ENCODE results near the gene SEMA4D.

The SEMA4D gene

GRCh38 chr9:89431930-89432725 lies 65.8 kb downstream of the SEMA4D start:
- no peak for DNase-seq (ENCODE audit: low read depth in 2 of 2)

GRCh38 chr9:89430995-89431394 lies 66.9 kb downstream of the SEMA4D start:
- DNase-seq (ENCODE audit: low read depth in 2 of 2), result no peak

GRCh38 chr9:89428901-89429890 lies 68.7 kb downstream of the SEMA4D start:
- peak in 1 of 2 donors; percentile 44 for DNase-seq (ENCODE audit: low read depth in 2 of 2)

- no peak for DNase-seq (ENCODE audit: low read depth in 2 of 2)
Observed at GRCh38 chr9:89428222-89428761, 69.6 kb downstream of the SEMA4D start.

- peak; percentile 76 to 82 for DNase-seq (ENCODE audit: low read depth in 2 of 2)
Observed at GRCh38 chr9:89427621-89428221, 70.2 kb downstream of the SEMA4D start.

- DNase-seq (ENCODE audit: low read depth in 2 of 2), result no peak
Observed at GRCh38 chr9:89426384-89426961, 71.4 kb downstream of the SEMA4D start.

- DNase-seq (ENCODE audit: low read depth in 2 of 2), result no peak
Observed at GRCh38 chr9:89425921-89426383, 72.0 kb downstream of the SEMA4D start.

- no peak for DNase-seq (ENCODE audit: low read depth in 2 of 2)
Observed at GRCh38 chr9:89425024-89425805, 72.7 kb downstream of the SEMA4D start.

- DNase-seq (ENCODE audit: low read depth in 2 of 2), result peak in 1 of 2 donors; percentile 56
Observed at GRCh38 chr9:89422151-89422975, 75.5 kb downstream of the SEMA4D start.

GRCh38 chr9:89421595-89421994 lies 76.3 kb downstream of the SEMA4D start:
- peak in 1 of 2 donors; percentile 65 for DNase-seq (ENCODE audit: low read depth in 2 of 2)

- DNase-seq (ENCODE audit: low read depth in 2 of 2), result no peak
Observed at GRCh38 chr9:89420397-89421178, 77.3 kb downstream of the SEMA4D start.

GRCh38 chr9:89419978-89420394 lies 77.9 kb downstream of the SEMA4D start:
- DNase-seq (ENCODE audit: low read depth in 2 of 2), result no peak

- DNase-seq (ENCODE audit: low read depth in 2 of 2), result peak; percentile 52 to 66
Observed at GRCh38 chr9:89418882-89419640, 78.9 kb downstream of the SEMA4D start.

- no peak for DNase-seq (ENCODE audit: low read depth in 2 of 2)
Observed at GRCh38 chr9:89418474-89418845, 79.5 kb downstream of the SEMA4D start.

- DNase-seq (ENCODE audit: low read depth in 2 of 2), result no peak
Observed at GRCh38 chr9:89417832-89418473, 80.0 kb downstream of the SEMA4D start.

GRCh38 chr9:89414670-89415324 lies 83.1 kb downstream of the SEMA4D start:
- DNase-seq (ENCODE audit: low read depth in 2 of 2), result no peak

Measured in activated CD8-positive, alpha-beta memory T cell treated with anti-CD3 and anti-CD28 coated beads for 4 hours (primary cell).